NCI-H2196 (cell line): ENCODE results near the gene MICAL2.

Source experiments
- DNase-seq: peaks from one replicate; lab custom pipeline; 2025; ENCODE audit not compliant: unreplicated experiment; lab: John Stamatoyannopoulos, UW

Gene MICAL2

GRCh38 chr11:12279672-12280108, 169.3 kb downstream of the MICAL2 start:
- DNase-seq, result no peak

- no peak for DNase-seq
These were observed 169.9 kb downstream of the MICAL2 start for GRCh38 chr11:12280199-12280837.

- no peak for DNase-seq
These were observed 170.6 kb downstream of the MICAL2 start for GRCh38 chr11:12280838-12281565.

- DNase-seq, result peak; percentile 87
These were observed 171.4 kb downstream of the MICAL2 start for GRCh38 chr11:12281571-12282478.

- DNase-seq, result no peak
These were observed 172.3 kb downstream of the MICAL2 start for GRCh38 chr11:12282676-12283075.

GRCh38 chr11:12284316-12285050, 174.1 kb downstream of the MICAL2 start:
- DNase-seq, result no peak

- DNase-seq, result no peak
These were observed 174.7 kb downstream of the MICAL2 start for GRCh38 chr11:12285106-12285505.

GRCh38 chr11:12285811-12286222, 175.4 kb downstream of the MICAL2 start:
- DNase-seq, result no peak

- no peak for DNase-seq
These were observed 176.2 kb downstream of the MICAL2 start for GRCh38 chr11:12286606-12287005.

- DNase-seq, result no peak
These were observed 176.6 kb downstream of the MICAL2 start for GRCh38 chr11:12287009-12287373.

GRCh38 chr11:12287374-12288211, 177.2 kb downstream of the MICAL2 start:
- peak; percentile 48 for DNase-seq

- peak; percentile 97 for DNase-seq
These were observed 178.0 kb downstream of the MICAL2 start for GRCh38 chr11:12288212-12288930.

- no peak for DNase-seq
These were observed 178.7 kb downstream of the MICAL2 start for GRCh38 chr11:12288931-12289666.

GRCh38 chr11:12289667-12290476, 179.5 kb downstream of the MICAL2 start:
- DNase-seq, result no peak

GRCh38 chr11:12290477-12290922, 180.1 kb downstream of the MICAL2 start:
- no peak for DNase-seq

GRCh38 chr11:12291313-12291712, 180.9 kb downstream of the MICAL2 start:
- DNase-seq, result no peak

- DNase-seq, result no peak
These were observed 181.4 kb downstream of the MICAL2 start for GRCh38 chr11:12291766-12292165.

GRCh38 chr11:12292766-12293165, 182.4 kb downstream of the MICAL2 start:
- DNase-seq, result no peak
